Measurements from ENCODE around the gene UQCC2.

UQCC2 gene

GRCh38 chr6:33744001-33744848 lies 32.7 kb upstream of the UQCC2 start:
- peak; percentile 73 for DNase-seq

GRCh38 chr6:33742837-33743236 lies 31.3 kb upstream of the UQCC2 start:
- DNase-seq = no peak

GRCh38 chr6:33742092-33742491 lies 30.6 kb upstream of the UQCC2 start:
- no peak for DNase-seq

GRCh38 chr6:33740794-33741193 lies 29.3 kb upstream of the UQCC2 start:
- no peak for DNase-seq

GRCh38 chr6:33740204-33740608 lies 28.7 kb upstream of the UQCC2 start:
- DNase-seq = no peak

GRCh38 chr6:33739571-33739970 lies 28.1 kb upstream of the UQCC2 start:
- DNase-seq = no peak

- no peak for DNase-seq
These were observed 27.4 kb upstream of the UQCC2 start for GRCh38 chr6:33738879-33739278.

- DNase-seq = no peak
These were observed 26.7 kb upstream of the UQCC2 start for GRCh38 chr6:33738153-33738552.

- DNase-seq = no peak
These were observed 25.9 kb upstream of the UQCC2 start for GRCh38 chr6:33737267-33738026.

- DNase-seq = no peak
These were observed 23.7 kb upstream of the UQCC2 start for GRCh38 chr6:33735216-33735615.

GRCh38 chr6:33733709-33734007 lies 22.2 kb upstream of the UQCC2 start:
- DNase-seq = no peak

GRCh38 chr6:33732817-33733708 lies 21.6 kb upstream of the UQCC2 start:
- no peak for DNase-seq

GRCh38 chr6:33732385-33732784 lies 20.9 kb upstream of the UQCC2 start:
- no peak for DNase-seq

GRCh38 chr6:33731751-33732282 lies 20.3 kb upstream of the UQCC2 start:
- no peak for DNase-seq

GRCh38 chr6:33731035-33731434 lies 19.5 kb upstream of the UQCC2 start:
- no peak for DNase-seq

GRCh38 chr6:33730611-33731010 lies 19.1 kb upstream of the UQCC2 start:
- DNase-seq = no peak

GRCh38 chr6:33729059-33729458 lies 17.6 kb upstream of the UQCC2 start:
- no peak for DNase-seq

GRCh38 chr6:33728438-33728837 lies 16.9 kb upstream of the UQCC2 start:
- no peak for DNase-seq

- no peak for DNase-seq
These were observed 16.4 kb upstream of the UQCC2 start for GRCh38 chr6:33727932-33728331.

- no peak for DNase-seq
These were observed 15.6 kb upstream of the UQCC2 start for GRCh38 chr6:33727126-33727525.

- DNase-seq = no peak
These were observed 15.2 kb upstream of the UQCC2 start for GRCh38 chr6:33726696-33727095.

GRCh38 chr6:33725891-33726673 lies 14.6 kb upstream of the UQCC2 start:
- DNase-seq = no peak

All from activated CD8-positive, alpha-beta memory T cell treated with anti-CD3 and anti-CD28 coated beads, Interleukin-2, amount 50 U/mL, for 4 hours (primary cell).